ENCODE results near the gene IBSP. TPM values are rescaled to one million over a fixed set of nuclear protein-coding genes. Genes with fewer than 3 reads are reported as not detected.

The IBSP gene
- total RNA-seq, 4 donors from 2014 or later, result not detected

DNA sequence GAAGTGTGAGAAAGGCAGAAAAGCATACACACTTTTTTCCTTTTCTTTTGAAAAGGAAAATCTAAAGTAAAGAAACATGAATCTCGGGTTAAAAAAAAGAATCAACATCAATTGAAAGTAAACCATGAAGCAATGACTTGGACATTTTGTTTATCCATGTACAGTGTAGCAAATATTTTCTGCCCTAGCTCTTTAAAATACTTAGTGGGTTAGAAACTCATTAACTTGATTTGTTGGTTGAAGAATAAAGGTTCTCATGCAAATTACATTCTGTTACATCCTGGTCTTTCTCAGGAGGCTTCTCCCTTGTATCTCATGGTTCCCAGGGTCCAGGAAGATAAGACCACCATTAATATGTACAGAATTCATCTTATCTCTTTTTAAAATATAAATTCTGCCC lies 24.4 kb downstream of the IBSP start:
- no peak for DNase-seq
- TF ChIP-seq POLR2AphosphoS5 (IDR thresholded peaks at IDR 0.05) (no peak), EP300 (IDR thresholded peaks at IDR 0.05; ENCODE audit: low read depth) (no peak), POLR2A (IDR thresholded peaks at IDR 0.05) (no peak)
- TF ChIP-seq, protein P1, sequence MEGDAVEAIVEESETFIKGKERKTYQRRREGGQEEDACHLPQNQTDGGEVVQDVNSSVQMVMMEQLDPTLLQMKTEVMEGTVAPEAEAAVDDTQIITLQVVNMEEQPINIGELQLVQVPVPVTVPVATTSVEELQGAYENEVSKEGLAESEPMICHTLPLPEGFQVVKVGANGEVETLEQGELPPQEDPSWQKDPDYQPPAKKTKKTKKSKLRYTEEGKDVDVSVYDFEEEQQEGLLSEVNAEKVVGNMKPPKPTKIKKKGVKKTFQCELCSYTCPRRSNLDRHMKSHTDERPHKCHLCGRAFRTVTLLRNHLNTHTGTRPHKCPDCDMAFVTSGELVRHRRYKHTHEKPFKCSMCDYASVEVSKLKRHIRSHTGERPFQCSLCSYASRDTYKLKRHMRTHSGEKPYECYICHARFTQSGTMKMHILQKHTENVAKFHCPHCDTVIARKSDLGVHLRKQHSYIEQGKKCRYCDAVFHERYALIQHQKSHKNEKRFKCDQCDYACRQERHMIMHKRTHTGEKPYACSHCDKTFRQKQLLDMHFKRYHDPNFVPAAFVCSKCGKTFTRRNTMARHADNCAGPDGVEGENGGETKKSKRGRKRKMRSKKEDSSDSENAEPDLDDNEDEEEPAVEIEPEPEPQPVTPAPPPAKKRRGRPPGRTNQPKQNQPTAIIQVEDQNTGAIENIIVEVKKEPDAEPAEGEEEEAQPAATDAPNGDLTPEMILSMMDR (IDR thresholded peaks at IDR 0.05), result no peak
- H3K4me1 ChIP-seq, result no peaks in the 10 kb centered on the region
- no peak overlapping the region for H3K27ac ChIP-seq
- intact Hi-C loops (cut with DNase I; ENCODE audit: low total_unique reads), result no loop called here
- no peak overlapping the region for H3K4me3 ChIP-seq
- no peaks in the 10 kb centered on the region for H3K27me3 ChIP-seq
- no peaks in the 10 kb centered on the region for H3K36me3 ChIP-seq
- in situ Hi-C loops (cut with MboI; ENCODE audit: low pct_ligation_motif_present in 1 of 4, low pct_unique_long_range_greater_than_20kb in 1 of 4, low sequenced_read_pairs in 3 of 4), result no loop called here
- H3K9me3 ChIP-seq, result no peaks in the 10 kb centered on the region
- 44 to 64% methylated on average over 1 of the region's 1 CpG for WGBS, 2 donors (ENCODE audit: low coverage in 1 of 2)

DNA sequence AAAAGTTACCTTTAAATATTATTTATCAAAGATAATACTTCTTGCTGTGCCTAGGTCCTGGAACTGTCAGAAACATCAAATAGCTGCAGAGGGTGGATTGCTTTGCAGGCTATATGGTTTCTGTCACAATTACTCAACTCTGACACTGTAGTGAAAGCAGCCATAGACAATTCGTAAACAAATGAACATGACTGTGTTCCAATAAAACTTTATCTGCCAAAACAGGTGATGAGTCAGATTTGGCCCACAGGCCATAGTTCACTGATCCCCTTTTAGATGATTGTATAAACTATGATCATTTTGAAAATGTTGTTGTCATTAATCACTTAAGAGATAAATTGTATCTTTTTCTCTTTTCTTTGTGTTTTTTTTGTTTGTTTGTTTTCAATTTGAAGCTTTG lies 25.0 kb downstream of the IBSP start:
- Histone ChIP-seq H3K36me3 (no peaks in the 10 kb centered on the region), H3K27me3 (no peaks in the 10 kb centered on the region), H3K4me1 (no peaks in the 10 kb centered on the region), H3K27ac (no peak overlapping the region), H3K9me3 (no peaks in the 10 kb centered on the region), H3K4me3 (no peak overlapping the region)
- in situ Hi-C loops (cut with MboI; ENCODE audit: low pct_ligation_motif_present in 1 of 4, low pct_unique_long_range_greater_than_20kb in 1 of 4, low sequenced_read_pairs in 3 of 4) (no loop called here), intact Hi-C loops (cut with DNase I; ENCODE audit: low total_unique reads) (no loop called here)
- WGBS, 2 donors (ENCODE audit: low coverage in 1 of 2), result 15 to 70% methylated on average over 1 of the region's 1 CpG
- TF ChIP-seq EP300 (IDR thresholded peaks at IDR 0.05; ENCODE audit: low read depth) (no peak), POLR2AphosphoS5 (IDR thresholded peaks at IDR 0.05) (no peak), POLR2A (IDR thresholded peaks at IDR 0.05) (no peak)
- TF ChIP-seq, protein P1 (IDR thresholded peaks at IDR 0.05), result no peak
- DNase-seq, result no peak

DNA sequence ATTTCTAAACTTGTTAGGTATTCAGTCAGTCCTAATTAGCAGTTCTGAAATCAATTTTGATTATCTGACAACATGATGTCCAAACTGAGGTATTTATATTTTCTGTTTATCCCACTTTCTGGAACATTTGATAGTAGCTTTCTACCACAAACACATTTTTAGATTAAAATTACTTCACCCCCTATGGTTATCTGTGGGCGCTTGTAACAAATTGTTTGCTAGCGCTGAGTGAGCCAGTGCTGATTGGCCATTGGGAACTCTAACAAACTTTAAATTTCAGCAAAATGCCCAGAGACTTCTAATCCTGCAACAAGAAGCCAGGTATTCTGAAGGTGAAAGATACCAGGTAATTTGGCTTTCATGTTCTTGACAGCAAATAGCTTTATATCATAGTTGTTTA lies 33.3 kb downstream of the IBSP start, which contains the start of gene MEPE:
MEPE (plus strand) TSS at position 301 of the 400 bp plus-strand sequence. CDS start 1,746 bp downstream, outside the sequence.
- H3K4me3 ChIP-seq, result no peak within 1 kb of the TSS
- WGBS, 2 donors (ENCODE audit: low coverage in 1 of 2), result 92 to 93% methylated on average over 2 of the region's 2 CpGs
- in situ Hi-C loops (cut with MboI; ENCODE audit: low pct_ligation_motif_present in 1 of 4, low pct_unique_long_range_greater_than_20kb in 1 of 4, low sequenced_read_pairs in 3 of 4) (loop anchor here in 2 of 4 donors (10.0 to 25.0 kb wide), 3 partner anchors 148 to 470 kb away; no protein-coding TSS in a partner anchor), intact Hi-C loops (cut with DNase I; ENCODE audit: low total_unique reads) (no loop called here)
- TF ChIP-seq, protein P1 (IDR thresholded peaks at IDR 0.05), result no peak
- no peak for TF ChIP-seq EP300 (IDR thresholded peaks at IDR 0.05; ENCODE audit: low read depth)
- no peak for TF ChIP-seq POLR2AphosphoS5 (IDR thresholded peaks at IDR 0.05)
- no peak for TF ChIP-seq POLR2A (IDR thresholded peaks at IDR 0.05)
- H3K27ac ChIP-seq, result no peak within 1 kb of the TSS
- no peak for DNase-seq
- H3K9me3 ChIP-seq, result no peaks in the 10 kb centered on the region
- H3K36me3 ChIP-seq, result no peaks in the 10 kb centered on the region
- H3K27me3 ChIP-seq, result no peaks in the 10 kb centered on the region
- H3K4me1 ChIP-seq, result no peaks in the 10 kb centered on the region

DNA sequence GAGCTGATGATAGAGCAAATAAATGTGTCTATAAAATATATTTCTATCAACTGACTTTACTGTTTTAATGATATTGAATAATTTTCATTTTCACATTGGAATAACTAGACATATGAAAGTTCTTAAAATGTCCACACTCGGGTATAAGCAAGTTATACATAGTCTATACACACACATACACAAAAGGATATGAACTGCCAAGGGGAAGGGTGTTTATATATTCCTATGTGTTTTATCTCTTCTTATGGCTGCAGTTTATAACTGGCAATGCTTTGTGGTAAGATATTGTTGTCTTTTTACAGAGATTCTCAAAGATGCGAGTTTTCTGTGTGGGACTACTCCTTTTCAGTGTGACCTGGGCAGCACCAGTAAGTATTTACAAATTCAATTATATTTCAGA lies 35.0 kb downstream of the IBSP start:
- Histone ChIP-seq H3K36me3 (no peaks in the 10 kb centered on the region), H3K9me3 (no peaks in the 10 kb centered on the region), H3K27me3 (no peaks in the 10 kb centered on the region), H3K4me1 (no peaks in the 10 kb centered on the region), H3K4me3 (no peak overlapping the region), H3K27ac (no peak overlapping the region)
- WGBS, 2 donors (ENCODE audit: low coverage in 1 of 2), result 65 to 75% methylated on average over 2 of the region's 2 CpGs
- no peak for DNase-seq
- in situ Hi-C loops (cut with MboI; ENCODE audit: low pct_ligation_motif_present in 1 of 4, low pct_unique_long_range_greater_than_20kb in 1 of 4, low sequenced_read_pairs in 3 of 4) (loop anchor here in 2 of 4 donors (10.0 to 25.0 kb wide), 3 partner anchors 150 to 472 kb away; no protein-coding TSS in a partner anchor), intact Hi-C loops (cut with DNase I; ENCODE audit: low total_unique reads) (no loop called here)
- TF ChIP-seq POLR2AphosphoS5 (IDR thresholded peaks at IDR 0.05) (no peak), POLR2A (IDR thresholded peaks at IDR 0.05) (no peak), EP300 (IDR thresholded peaks at IDR 0.05; ENCODE audit: low read depth) (no peak)
- TF ChIP-seq, protein P1 (IDR thresholded peaks at IDR 0.05), result no peak
